GM21786 (cell line): ENCODE measurements around the gene RXRA.

ENCODE experiments used
- ATAC-seq: cut with Tn5 transposase; IDR thresholded peaks from one replicate; pipeline ENCODE4 v1.9.1; 2021; ENCODE audit not compliant: unreplicated experiment

RXRA gene

GRCh38 chr9:134380542-134381271 lies 54.5 kb downstream of the RXRA start:
- no peak for ATAC-seq

GRCh38 chr9:134381272-134381661 lies 55.0 kb downstream of the RXRA start:
- no peak for ATAC-seq

DNA sequence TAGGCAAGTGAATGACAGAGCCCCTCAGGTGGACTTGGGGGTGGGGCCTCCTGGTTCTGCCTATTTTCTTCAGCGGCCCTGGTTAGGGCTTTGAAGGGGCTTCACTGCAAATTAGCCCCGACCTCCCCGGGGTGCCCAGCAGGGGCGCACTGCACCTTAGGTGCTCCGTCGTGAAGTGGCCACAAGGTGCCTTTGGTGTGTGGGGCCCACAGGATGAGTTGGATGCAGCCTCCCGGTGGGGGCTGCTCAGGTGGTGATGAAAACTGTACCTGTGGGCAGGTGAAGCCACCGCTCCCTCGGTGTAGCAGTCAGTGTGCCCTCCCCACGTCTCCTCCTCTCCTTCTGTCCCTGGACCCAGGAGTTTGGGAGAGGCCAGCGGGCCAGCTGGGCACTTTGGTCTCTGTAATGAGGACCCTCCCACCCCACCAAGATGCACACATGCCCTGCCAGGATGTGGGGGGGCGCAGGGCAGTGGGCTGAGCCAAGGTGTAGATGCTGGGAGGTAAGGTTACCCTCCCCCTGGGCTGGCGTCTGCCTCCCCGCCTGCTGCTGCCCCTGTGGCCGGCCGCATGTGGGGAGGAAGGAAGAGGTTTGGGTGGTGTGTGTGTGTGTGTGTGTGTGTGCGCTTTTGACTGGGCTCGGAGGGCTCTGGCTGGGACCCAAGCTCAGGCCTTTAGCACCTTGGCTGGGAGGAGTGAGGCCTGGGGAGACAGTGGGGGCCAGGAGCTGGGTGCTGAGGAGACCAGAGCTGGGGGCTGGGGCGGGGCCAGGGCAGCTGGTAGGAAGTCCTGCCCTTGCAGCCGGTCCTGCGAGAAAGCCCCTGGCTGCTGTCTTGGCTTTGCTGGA lies 55.6 kb downstream of the RXRA start:
- no peak for ATAC-seq

DNA sequence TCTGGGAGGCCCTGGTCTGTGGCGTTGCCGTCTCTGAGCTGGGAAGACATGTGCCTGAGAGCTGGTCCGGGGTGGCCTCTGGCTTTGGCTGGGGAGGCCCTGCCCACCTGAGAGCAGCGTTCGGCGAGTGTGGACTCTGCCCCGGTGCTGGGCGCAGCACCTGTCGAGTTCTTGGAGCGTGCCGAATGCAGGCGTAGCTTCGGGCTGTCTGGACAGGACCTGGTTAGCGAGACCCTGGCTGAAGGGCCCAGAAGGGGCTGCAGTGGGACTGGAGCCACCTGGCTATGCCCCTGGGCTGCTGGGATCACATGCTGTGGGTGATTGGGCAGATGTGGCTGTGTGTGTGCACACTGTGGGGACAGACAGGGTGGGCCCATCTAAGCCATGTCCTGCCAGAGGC lies 56.5 kb downstream of the RXRA start:
- no peak for ATAC-seq

- no peak for ATAC-seq
These were observed 56.9 kb downstream of the RXRA start for GRCh38 chr9:134383148-134383547.

DNA sequence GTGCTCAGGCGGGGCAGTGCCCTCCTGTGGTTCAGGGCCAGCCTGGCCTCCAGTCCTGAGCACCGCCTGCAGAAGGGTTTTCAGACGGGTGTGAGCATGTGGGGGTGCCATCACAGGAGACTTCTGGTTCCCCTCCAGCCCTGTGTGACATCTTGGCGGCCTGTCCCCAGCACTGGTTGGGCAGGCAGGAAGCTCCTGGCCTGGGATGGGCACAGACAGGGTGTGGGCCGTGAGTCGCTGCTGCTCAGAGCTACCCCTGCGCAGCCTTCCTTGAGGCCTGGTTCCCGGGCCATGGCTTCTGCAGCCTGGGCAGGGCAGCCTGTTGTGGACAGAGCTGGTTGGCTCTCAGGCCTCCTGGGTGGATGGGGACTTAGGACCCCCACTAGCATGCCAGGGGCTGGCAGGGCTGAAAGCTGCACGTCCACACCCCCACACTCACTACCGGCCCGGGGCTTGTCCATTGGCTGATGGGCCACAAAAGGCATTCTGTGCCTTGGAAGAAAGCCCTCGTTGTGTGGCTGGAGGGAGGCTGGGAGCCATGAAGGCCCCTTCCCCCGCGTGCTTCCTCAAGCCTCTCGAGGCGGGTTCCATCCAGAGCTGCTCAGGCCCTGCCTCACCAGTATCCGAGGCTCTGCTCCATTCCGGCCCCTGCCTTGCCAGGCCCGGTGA lies 58.7 kb downstream of the RXRA start:
- ATAC-seq, result no peak

DNA sequence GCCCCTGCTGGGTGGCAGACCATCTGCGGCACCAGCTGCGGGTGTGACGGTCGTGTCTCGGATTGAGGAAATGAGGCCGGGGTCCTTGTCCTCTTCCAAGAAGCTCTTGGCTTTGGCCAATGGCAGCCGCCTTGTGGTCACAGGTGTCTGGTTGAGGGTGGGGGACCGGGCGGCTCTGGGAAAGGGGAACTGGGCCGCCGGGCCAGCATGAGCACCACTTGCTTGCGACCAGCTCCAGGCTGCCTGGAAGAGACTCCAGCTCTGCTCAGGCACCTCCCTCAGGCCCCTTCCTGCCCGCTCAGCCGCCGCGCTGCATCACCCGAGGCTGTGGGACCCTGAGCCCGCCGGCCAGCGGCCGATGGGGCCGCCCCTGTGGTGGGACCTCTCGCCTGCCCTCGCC lies 59.7 kb downstream of the RXRA start:
- ATAC-seq, result no peak

GRCh38 chr9:134386951-134387831 lies 60.9 kb downstream of the RXRA start:
- ATAC-seq, result no peak

- no peak for ATAC-seq
These were observed 62.1 kb downstream of the RXRA start for GRCh38 chr9:134388289-134388808.

DNA sequence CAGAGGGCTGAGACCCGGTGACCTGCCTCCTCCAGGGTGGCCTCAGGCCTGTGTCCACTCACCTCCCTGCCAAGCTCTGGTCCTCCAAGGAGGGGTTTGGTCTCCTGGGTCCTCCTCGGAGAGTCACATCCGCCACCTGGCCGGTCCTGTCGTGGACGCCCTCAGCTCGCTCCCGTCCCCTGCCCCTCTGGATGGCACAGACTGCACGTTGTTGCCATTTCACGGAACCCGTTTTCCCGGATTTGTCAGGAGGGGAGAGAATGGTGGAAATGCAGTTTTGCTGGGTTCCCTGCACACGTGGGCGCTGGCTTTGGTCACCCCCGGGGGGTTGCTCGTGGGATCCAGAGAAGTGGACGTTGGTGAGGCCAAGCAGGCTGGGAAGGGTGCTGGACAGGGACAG lies 62.7 kb downstream of the RXRA start:
- no peak for ATAC-seq

GRCh38 chr9:134389642-134390041 lies 63.4 kb downstream of the RXRA start:
- ATAC-seq, result no peak

GRCh38 chr9:134390537-134390936 lies 64.3 kb downstream of the RXRA start:
- ATAC-seq, result peak; percentile 26

GRCh38 chr9:134390947-134391318 lies 64.7 kb downstream of the RXRA start:
- ATAC-seq, result peak; percentile 37

DNA sequence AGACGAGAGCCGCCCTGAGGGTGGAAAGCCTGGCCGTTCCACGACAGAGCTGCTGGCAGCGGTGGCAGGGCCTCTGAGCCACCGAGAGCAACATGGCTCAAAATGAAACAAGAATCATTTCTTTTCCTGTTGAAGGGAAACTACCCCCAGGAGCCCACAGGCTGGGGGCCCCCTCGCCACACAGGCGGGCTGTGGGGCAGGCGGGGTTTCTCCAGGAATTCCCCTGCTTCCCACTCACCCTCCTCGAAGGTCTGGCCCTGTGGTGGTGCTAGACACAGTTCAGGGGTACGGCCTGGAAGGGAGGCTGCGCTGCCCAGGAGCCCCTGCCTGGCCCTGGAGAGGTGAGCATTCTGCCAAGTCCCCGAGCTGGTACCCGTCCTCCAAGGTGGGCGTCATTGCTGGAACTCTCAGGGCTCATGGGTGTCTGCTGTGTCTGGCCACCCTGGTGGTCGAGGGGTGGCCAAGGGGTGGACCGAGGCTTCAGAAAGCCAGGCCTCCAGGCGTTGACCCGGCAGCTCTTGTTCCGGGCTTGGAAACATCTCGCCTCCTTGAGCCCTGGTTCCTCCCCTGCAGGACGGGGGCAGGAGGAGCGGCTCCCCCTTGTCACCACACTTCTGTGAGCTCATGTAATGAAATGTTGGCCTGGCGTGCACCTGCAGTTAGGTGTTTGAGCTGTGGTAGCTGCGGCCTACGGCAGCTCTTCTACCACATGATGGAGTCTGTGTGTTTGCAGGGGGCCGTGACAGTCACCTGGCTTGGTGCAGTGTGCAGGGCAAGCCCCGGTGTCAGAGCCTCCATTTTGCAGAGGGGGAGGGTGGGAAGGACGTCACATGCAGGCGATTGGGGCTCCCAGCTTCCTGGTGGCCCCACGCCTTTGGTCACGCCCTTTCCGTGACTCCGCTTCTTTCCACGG lies 65.3 kb downstream of the RXRA start:
- ATAC-seq, result peak; percentile 52

DNA sequence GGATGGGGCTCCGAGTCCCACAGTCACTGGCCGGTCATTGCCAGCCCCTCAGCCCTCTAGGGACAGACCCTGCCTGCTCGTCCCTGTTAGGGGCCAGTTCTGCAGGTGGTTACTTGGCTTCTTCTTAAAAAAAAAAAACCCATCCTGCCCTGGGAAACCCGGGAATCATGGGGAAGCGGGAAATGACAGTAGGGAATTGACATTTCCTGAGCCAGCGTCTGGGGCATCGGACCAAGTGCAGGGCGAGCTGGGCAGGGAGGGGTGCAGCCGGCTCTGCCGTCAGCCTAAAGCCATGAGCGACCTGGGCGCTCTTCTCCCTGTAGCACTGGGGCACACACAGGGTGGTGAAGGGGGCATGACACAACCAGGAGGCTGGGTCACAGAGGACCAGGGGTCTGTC lies 66.6 kb downstream of the RXRA start:
- no peak for ATAC-seq

DNA sequence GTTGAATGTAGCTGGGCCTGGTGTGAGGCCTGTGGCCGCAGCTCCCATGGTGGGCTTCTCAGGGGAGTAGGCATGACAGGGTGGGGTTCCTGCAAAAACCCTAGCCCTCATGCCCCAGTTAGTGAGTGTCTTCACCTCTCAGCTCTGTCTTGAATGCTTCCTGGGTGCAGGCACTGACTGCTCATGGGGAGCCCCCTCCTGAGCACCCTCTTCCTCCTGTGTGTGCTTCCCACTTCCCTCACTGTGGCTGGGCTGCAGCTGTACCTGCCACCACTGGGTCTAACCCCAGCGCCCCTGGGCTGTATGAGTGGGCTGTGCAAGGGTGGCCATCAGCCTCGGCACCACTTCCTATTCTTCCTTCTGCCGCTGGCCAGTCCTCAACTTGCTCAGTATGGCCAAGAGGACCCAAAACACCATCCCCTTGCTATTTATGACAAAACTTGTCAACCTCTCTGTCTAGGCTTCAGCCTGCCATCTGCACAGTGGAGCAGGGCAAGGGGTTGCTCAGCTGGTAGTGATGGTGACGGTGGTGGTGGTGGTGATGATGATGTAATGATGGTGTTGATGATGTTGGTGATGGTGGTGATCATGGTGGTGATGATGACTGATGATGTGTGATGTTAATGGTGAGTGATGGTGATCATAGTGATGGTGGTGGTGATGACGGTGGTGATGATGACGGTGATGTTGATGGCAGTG lies 67.5 kb downstream of the RXRA start:
- no peak for ATAC-seq

GRCh38 chr9:134395002-134395517 lies 68.8 kb downstream of the RXRA start:
- no peak for ATAC-seq

DNA sequence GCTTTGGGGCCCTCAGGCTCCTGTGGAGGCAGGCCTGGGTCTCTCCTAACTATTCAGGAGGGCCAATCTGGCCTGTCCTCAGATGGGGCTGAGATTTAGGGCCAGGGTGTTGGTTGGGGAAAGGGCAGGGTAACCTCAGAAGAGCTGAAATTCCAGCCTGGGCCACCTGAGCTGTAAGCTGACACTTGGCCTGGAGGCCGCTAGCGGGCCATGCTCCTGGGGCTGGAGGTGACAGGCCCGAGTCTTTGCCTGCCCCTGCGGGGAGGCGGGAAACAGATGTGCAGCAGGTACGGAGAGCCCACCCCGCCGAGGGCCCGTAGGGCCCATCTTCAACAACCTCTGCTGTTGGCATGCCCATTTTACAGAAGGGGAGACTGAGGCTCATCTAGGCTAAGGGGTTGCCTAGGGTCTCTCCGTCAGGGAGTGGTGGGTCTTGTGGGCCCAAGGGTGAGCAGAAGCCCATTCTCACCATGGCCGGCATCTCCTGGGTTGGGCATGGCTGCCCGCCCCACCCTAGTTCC lies 69.5 kb downstream of the RXRA start:
- no peak for ATAC-seq
